Neural cell (in vitro differentiated cells): ENCODE measurements around the gene COL19A1. TPM values are rescaled to one million over a fixed set of nuclear protein-coding genes. Genes with fewer than 3 reads are reported as not detected.

Experiments used
- H2AFZ ChIP-seq: fragments of 200-600, 300-800 bp; sonication (generic), shearing (Covaris generic); 2 replicates; pipeline ENCODE4 v1.6.0; 2014; ENCODE audit warnings: low read depth, mild to moderate bottlenecking, antibody characterized with exemption, low read length, moderate library complexity
- H3F3A ChIP-seq: fragments of 200-600 bp; shearing (Covaris generic); 2 replicates; pipeline ENCODE4 v1.6.1; 2016; ENCODE audit warnings: mild to moderate bottlenecking, moderate library complexity, mixed read lengths, antibody characterized with exemption, low read length; ENCODE audit not compliant: insufficient read depth, poor library complexity, severe bottlenecking
- H3K27ac ChIP-seq: fragments of 200-600, 300-800 bp; sonication (generic), shearing (Covaris generic); 2 replicates; pipeline ENCODE4 v1.5.1; 2014; ENCODE audit warnings: mild to moderate bottlenecking, low read length, moderate library complexity
- H3K27me3 ChIP-seq: fragments of 300-800, 200-600 bp; sonication (generic), shearing (Covaris generic); 2 replicates; pipeline ENCODE4 v1.6.0; 2014; ENCODE audit warnings: mild to moderate bottlenecking, low read depth, low read length, moderate library complexity; ENCODE audit not compliant: insufficient read depth
- H3K36me3 ChIP-seq: fragments of 300-800, 200-600 bp; sonication (generic), shearing (Covaris generic); 2 replicates; pipeline ENCODE4 v1.5.1; 2014; ENCODE audit warnings: mild to moderate bottlenecking, antibody characterized with exemption, low read length, moderate library complexity; ENCODE audit not compliant: insufficient read depth
- H3K4me2 ChIP-seq: fragments of 300-800, 200-600 bp; sonication (generic), shearing (Covaris generic); 2 replicates; pipeline ENCODE4 v1.6.0; 2014; ENCODE audit warnings: mild to moderate bottlenecking, low read length
- H3K4me3 ChIP-seq: fragments of 300-800, 200-600 bp; sonication (generic), shearing (Covaris generic); 2 replicates; pipeline ENCODE4 v1.5.1; 2014; ENCODE audit warnings: mild to moderate bottlenecking, low read length, moderate library complexity
- H3K79me2 ChIP-seq: fragments of 200-600 bp; shearing (Covaris generic); replicated peaks from 2 replicates; pipeline ENCODE4 v1.6.0; 2014; ENCODE audit warnings: mild to moderate bottlenecking, low read length, moderate library complexity; ENCODE audit not compliant: insufficient read depth
- H3K9ac ChIP-seq: fragments of 300-800, 200-600 bp; sonication (generic), shearing (Covaris generic); 2 replicates; pipeline ENCODE4 v1.6.1; 2016; ENCODE audit warnings: mild to moderate bottlenecking, low read length, mixed read lengths
- H3K9me2 ChIP-seq: fragments of 200-600 bp; shearing (Covaris generic); 2 replicates; pipeline ENCODE4 v1.6.1; 2016; ENCODE audit warnings: mild to moderate bottlenecking, low read length, mixed read lengths; ENCODE audit not compliant: insufficient read depth
- H3K9me3 ChIP-seq: fragments of 200-600, 300-800 bp; sonication (generic), shearing (Covaris generic); 2 replicates; pipeline ENCODE4 v1.6.1; 2016; ENCODE audit warnings: mild to moderate bottlenecking, mixed run types, low read length, moderate library complexity, mixed read lengths
- H4K20me1 ChIP-seq: fragments of 200-600 bp; shearing (Covaris generic); 2 replicates; pipeline ENCODE4 v1.6.1; 2016; ENCODE audit warnings: mild to moderate bottlenecking, mixed run types; ENCODE audit not compliant: insufficient read depth
- EP300 ChIP-seq: fragments of 450-650 bp; conservative IDR thresholded peaks from 2 replicates; pipeline ENCODE4 v1.6.1; 2014; ENCODE audit warnings: antibody characterized with exemption, mild to moderate bottlenecking, moderate library complexity; ENCODE audit not compliant: poor library complexity, severe bottlenecking
- EZH2 ChIP-seq: fragments of 200-600, 300-800 bp; shearing (Covaris generic), sonication (generic); IDR thresholded peaks from 2 replicates; pipeline ENCODE4 v1.6.1; 2014; ENCODE audit warnings: antibody characterized with exemption, low read length, borderline replicate concordance, mild to moderate bottlenecking; ENCODE audit not compliant: insufficient read depth, poor library complexity, severe bottlenecking
- MXI1 ChIP-seq: fragments of 450-650 bp; conservative IDR thresholded peaks from 2 replicates; pipeline ENCODE4 v1.6.1; 2014; ENCODE audit warnings: antibody characterized with exemption, mild to moderate bottlenecking; ENCODE audit not compliant: poor library complexity, severe bottlenecking
- POLR2AphosphoS5 ChIP-seq: IDR thresholded peaks from 2 replicates; pipeline ENCODE4 v1.6.1; 2012
- RAD21 ChIP-seq: fragments of 450-650 bp; conservative IDR thresholded peaks from 2 replicates; pipeline ENCODE4 v1.6.1; 2014; ENCODE audit warnings: antibody characterized with exemption, mild to moderate bottlenecking, moderate library complexity
- SMC3 ChIP-seq: fragments of 450-650 bp; conservative IDR thresholded peaks from 2 replicates; pipeline ENCODE4 v1.6.1; 2014; ENCODE audit warnings: antibody characterized with exemption, mild to moderate bottlenecking, moderate library complexity; ENCODE audit not compliant: poor library complexity
- TAF1 ChIP-seq: IDR thresholded peaks from 2 replicates; pipeline ENCODE4 v1.6.1; 2012; ENCODE audit warnings: low read depth
- polyA plus RNA-seq: library from polyadenylated mRNA; depleted of rRNA; stranded (reverse); fragments of >200 nt; gene quantifications from 2 replicates; pipeline ENCODE4 v1.2.3, GENCODE V29; 2014
- TF ChIP-seq, protein P1 (sequence below): IDR thresholded peaks from 2 replicates; pipeline ENCODE4 v1.6.1; 2012; ENCODE audit warnings: borderline replicate concordance
- TF ChIP-seq, protein P2 (sequence below): fragments of 450-650 bp; IDR thresholded peaks from 2 replicates; pipeline ENCODE4 v1.5.1; 2014; ENCODE audit warnings: antibody characterized with exemption, mild to moderate bottlenecking, moderate library complexity; ENCODE audit not compliant: poor library complexity, severe bottlenecking

COL19A1 gene
- polyA plus RNA-seq, 1 donor from 2014 or later: 0.24 TPM

DNA sequence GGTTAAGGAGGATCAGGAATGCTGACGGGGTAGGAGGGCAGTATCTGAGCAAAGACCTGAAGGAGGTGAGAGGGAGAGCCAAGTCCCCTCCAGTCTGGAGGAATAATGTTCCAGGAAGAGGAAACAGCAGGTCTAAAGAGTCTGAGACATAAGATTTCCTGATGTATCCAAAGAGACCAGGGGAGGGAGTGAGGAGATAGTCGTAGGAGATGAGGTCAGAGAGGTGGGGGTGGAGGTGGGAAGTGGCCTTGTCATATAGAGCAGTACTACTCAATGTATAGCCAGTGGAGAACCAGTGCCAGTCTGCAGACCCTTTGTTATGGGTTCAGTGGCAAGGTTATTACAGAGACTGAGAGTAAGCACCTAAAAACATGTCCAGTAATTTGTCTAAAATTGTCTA, 305.9 kb downstream of the COL19A1 start:
- no peaks in the 10 kb centered on the region for H3F3A ChIP-seq
- H4K20me1 ChIP-seq: no peaks in the 10 kb centered on the region
- no peaks in the 10 kb centered on the region for H3K9me3 ChIP-seq
- H3K4me2 ChIP-seq: no peak overlapping the region
- no peaks in the 10 kb centered on the region for H3K9me2 ChIP-seq
- no peak overlapping the region for H2AFZ ChIP-seq
- H3K27ac ChIP-seq: no peak overlapping the region
- TF ChIP-seq POLR2AphosphoS5 (no peak), SMC3 (no peak), TAF1 (no peak), EP300 (no peak), RAD21 (no peak), MXI1 (no peak), EZH2 (no peak)
- TF ChIP-seq, protein P1, sequence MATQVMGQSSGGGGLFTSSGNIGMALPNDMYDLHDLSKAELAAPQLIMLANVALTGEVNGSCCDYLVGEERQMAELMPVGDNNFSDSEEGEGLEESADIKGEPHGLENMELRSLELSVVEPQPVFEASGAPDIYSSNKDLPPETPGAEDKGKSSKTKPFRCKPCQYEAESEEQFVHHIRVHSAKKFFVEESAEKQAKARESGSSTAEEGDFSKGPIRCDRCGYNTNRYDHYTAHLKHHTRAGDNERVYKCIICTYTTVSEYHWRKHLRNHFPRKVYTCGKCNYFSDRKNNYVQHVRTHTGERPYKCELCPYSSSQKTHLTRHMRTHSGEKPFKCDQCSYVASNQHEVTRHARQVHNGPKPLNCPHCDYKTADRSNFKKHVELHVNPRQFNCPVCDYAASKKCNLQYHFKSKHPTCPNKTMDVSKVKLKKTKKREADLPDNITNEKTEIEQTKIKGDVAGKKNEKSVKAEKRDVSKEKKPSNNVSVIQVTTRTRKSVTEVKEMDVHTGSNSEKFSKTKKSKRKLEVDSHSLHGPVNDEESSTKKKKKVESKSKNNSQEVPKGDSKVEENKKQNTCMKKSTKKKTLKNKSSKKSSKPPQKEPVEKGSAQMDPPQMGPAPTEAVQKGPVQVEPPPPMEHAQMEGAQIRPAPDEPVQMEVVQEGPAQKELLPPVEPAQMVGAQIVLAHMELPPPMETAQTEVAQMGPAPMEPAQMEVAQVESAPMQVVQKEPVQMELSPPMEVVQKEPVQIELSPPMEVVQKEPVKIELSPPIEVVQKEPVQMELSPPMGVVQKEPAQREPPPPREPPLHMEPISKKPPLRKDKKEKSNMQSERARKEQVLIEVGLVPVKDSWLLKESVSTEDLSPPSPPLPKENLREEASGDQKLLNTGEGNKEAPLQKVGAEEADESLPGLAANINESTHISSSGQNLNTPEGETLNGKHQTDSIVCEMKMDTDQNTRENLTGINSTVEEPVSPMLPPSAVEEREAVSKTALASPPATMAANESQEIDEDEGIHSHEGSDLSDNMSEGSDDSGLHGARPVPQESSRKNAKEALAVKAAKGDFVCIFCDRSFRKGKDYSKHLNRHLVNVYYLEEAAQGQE: no peak
- TF ChIP-seq, protein P2, sequence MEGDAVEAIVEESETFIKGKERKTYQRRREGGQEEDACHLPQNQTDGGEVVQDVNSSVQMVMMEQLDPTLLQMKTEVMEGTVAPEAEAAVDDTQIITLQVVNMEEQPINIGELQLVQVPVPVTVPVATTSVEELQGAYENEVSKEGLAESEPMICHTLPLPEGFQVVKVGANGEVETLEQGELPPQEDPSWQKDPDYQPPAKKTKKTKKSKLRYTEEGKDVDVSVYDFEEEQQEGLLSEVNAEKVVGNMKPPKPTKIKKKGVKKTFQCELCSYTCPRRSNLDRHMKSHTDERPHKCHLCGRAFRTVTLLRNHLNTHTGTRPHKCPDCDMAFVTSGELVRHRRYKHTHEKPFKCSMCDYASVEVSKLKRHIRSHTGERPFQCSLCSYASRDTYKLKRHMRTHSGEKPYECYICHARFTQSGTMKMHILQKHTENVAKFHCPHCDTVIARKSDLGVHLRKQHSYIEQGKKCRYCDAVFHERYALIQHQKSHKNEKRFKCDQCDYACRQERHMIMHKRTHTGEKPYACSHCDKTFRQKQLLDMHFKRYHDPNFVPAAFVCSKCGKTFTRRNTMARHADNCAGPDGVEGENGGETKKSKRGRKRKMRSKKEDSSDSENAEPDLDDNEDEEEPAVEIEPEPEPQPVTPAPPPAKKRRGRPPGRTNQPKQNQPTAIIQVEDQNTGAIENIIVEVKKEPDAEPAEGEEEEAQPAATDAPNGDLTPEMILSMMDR: no peak
- no peaks in the 10 kb centered on the region for H3K79me2 ChIP-seq
- H3K36me3 ChIP-seq: no peaks in the 10 kb centered on the region
- H3K9ac ChIP-seq: no peak overlapping the region
- no peak overlapping the region for H3K4me3 ChIP-seq
- no peaks in the 10 kb centered on the region for H3K27me3 ChIP-seq

DNA sequence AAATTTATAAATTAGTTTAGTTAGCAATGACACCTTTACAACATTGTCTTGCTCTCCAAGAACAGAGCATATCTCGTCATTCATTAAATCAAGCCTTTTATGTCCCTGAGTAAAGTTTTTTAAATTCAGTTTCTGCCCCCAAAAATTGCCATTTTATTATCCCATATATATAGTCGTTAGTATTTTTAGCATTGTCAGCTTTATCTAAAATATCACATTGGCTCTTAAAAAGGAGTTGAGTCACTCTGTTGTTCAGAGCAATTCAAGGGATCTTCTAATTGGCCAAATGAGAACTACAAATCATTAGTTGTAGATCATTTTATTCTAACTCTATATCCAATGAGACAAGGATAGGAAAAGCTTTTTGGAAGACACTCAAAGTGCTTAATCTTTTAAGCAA, 309.4 kb downstream of the COL19A1 start:
- Histone ChIP-seq H3K4me3 (no peak overlapping the region), H2AFZ (no peak overlapping the region), H3K27ac (no peak overlapping the region), H3K36me3 (no peaks in the 10 kb centered on the region), H3K79me2 (no peaks in the 10 kb centered on the region), H3K9me3 (no peaks in the 10 kb centered on the region), H3F3A (no peaks in the 10 kb centered on the region), H3K9ac (no peak overlapping the region), H3K9me2 (no peaks in the 10 kb centered on the region), H3K4me2 (no peak overlapping the region), H3K27me3 (no peaks in the 10 kb centered on the region), H4K20me1 (no peaks in the 10 kb centered on the region)
- TF ChIP-seq EP300: no peak
- no peak for TF ChIP-seq RAD21
- TF ChIP-seq POLR2AphosphoS5: no peak
- TF ChIP-seq EZH2: no peak
- TF ChIP-seq SMC3: no peak
- no peak for TF ChIP-seq MXI1
- no peak for TF ChIP-seq TAF1
- TF ChIP-seq, protein P2: no peak
- TF ChIP-seq, protein P1: no peak
